Myocyte (in vitro differentiated cells): ENCODE measurements around the gene WIPF3. TPM values are rescaled to one million over a fixed set of nuclear protein-coding genes. Genes with fewer than 3 reads are reported as not detected.

Experiments used
- DNase-seq: peaks from one replicate; pipeline ENCODE4 v3.0.0-alpha.2; 2012; ENCODE audit warnings: low read depth
- total RNA-seq: library from RNA; depleted of rRNA; stranded (reverse); fragments of >200 nt; gene quantifications from 2 replicates; pipeline ENCODE4 v1.2.3, GENCODE V29; 2014

Gene WIPF3
- total RNA-seq, 1 donor from 2014 or later, result 2.5 TPM

- DNase-seq, result no peak
Measured at GRCh38 chr7:29808075-29808801, 1.9 kb downstream of the WIPF3 start.

GRCh38 chr7:29809533-29810155 lies 3.3 kb downstream of the WIPF3 start:
- DNase-seq, result no peak

GRCh38 chr7:29810297-29810696 lies 4.0 kb downstream of the WIPF3 start:
- no peak for DNase-seq

- no peak for DNase-seq
Measured at GRCh38 chr7:29810813-29811482, 4.6 kb downstream of the WIPF3 start.

- DNase-seq, result no peak
Measured at GRCh38 chr7:29811586-29811985, 5.3 kb downstream of the WIPF3 start.

GRCh38 chr7:29812185-29812876 lies 6.0 kb downstream of the WIPF3 start:
- DNase-seq, result no peak

GRCh38 chr7:29815181-29816105 lies 9.1 kb downstream of the WIPF3 start:
- DNase-seq, result peak; percentile 78

GRCh38 chr7:29818308-29818707 lies 12.0 kb downstream of the WIPF3 start:
- DNase-seq, result no peak

- no peak for DNase-seq
Measured at GRCh38 chr7:29825775-29826529, 19.6 kb downstream of the WIPF3 start.

- DNase-seq, result no peak
Measured at GRCh38 chr7:29826530-29826822, 20.2 kb downstream of the WIPF3 start.

GRCh38 chr7:29826904-29827303 lies 20.6 kb downstream of the WIPF3 start:
- no peak for DNase-seq

- no peak for DNase-seq
Measured at GRCh38 chr7:29831705-29832104, 25.4 kb downstream of the WIPF3 start.

GRCh38 chr7:29833929-29834328 lies 27.6 kb downstream of the WIPF3 start:
- no peak for DNase-seq

- DNase-seq, result peak; percentile 54
Measured at GRCh38 chr7:29835718-29836117, 29.4 kb downstream of the WIPF3 start.

GRCh38 chr7:29839302-29839701 lies 33.0 kb downstream of the WIPF3 start:
- DNase-seq, result peak; percentile 99

- DNase-seq, result peak; percentile 67
Measured at GRCh38 chr7:29839921-29840320, 33.6 kb downstream of the WIPF3 start.

GRCh38 chr7:29840701-29841100 lies 34.4 kb downstream of the WIPF3 start:
- DNase-seq, result no peak

- DNase-seq, result peak; percentile 67
Measured at GRCh38 chr7:29841926-29842701, 35.8 kb downstream of the WIPF3 start.

GRCh38 chr7:29843093-29843492 lies 36.8 kb downstream of the WIPF3 start:
- no peak for DNase-seq
